ENCODE results near the gene TAF11.
"Not testable (repeated sequence)": the region's sequence is repeated elsewhere in the genome, so short reads cannot be mapped to it uniquely, and the experiment has no call there.

The TAF11 gene

GRCh38 chr6:34900321-34901031 is 12.6 kb upstream of the TAF11 start:
- Histone ChIP-seq H3K36me3 (replicated peaks) (no peaks in the 10 kb centered on the region), H3K4me3 (ENCODE audit: low read depth, low read length) (no peak overlapping the region), H3K27me3 (replicated peaks) (no peaks in the 10 kb centered on the region), H3K27ac (no peak overlapping the region)
- DNase-seq: no peak
- no peak for TF ChIP-seq CTCF (IDR thresholded peaks at IDR 0.05; ENCODE audit: low read depth, low read length, missing control alignments)
- in situ Hi-C loops (cut with HindIII; ENCODE audit: low pct_ligation_motif_present, low sequenced_read_pairs): no loop called here

- DNase-seq; H3K27ac ChIP-seq; in situ Hi-C loops (cut with HindIII; ENCODE audit: low pct_ligation_motif_present, low sequenced_read_pairs); H3K4me3 ChIP-seq (ENCODE audit: low read depth, low read length); H3K27me3 ChIP-seq (replicated peaks); H3K36me3 ChIP-seq (replicated peaks): not testable (repeated sequence)
Observed at GRCh38 chr6:34899748-34900147, 11.9 kb upstream of the TAF11 start.

GRCh38 chr6:34897716-34898115 is 9.9 kb upstream of the TAF11 start:
- H3K27me3 ChIP-seq (replicated peaks): no peaks in the 10 kb centered on the region
- no peak overlapping the region for H3K4me3 ChIP-seq (ENCODE audit: low read depth, low read length)
- no peak for DNase-seq
- in situ Hi-C loops (cut with HindIII; ENCODE audit: low pct_ligation_motif_present, low sequenced_read_pairs): no loop called here
- no peaks in the 10 kb centered on the region for H3K36me3 ChIP-seq (replicated peaks)
- no peak overlapping the region for H3K27ac ChIP-seq
- TF ChIP-seq CTCF (IDR thresholded peaks at IDR 0.05; ENCODE audit: low read depth, low read length, missing control alignments): no peak

GRCh38 chr6:34897130-34897529 is 9.3 kb upstream of the TAF11 start:
- TF ChIP-seq CTCF (IDR thresholded peaks at IDR 0.05; ENCODE audit: low read depth, low read length, missing control alignments): no peak
- H3K27ac ChIP-seq: no peak overlapping the region
- DNase-seq: no peak

GRCh38 chr6:34894693-34895092 is 6.9 kb upstream of the TAF11 start:
- no peak overlapping the region for H3K4me3 ChIP-seq (ENCODE audit: low read depth, low read length)
- no peaks in the 10 kb centered on the region for H3K27me3 ChIP-seq (replicated peaks)
- TF ChIP-seq CTCF (IDR thresholded peaks at IDR 0.05; ENCODE audit: low read depth, low read length, missing control alignments): no peak
- H3K27ac ChIP-seq: no peak overlapping the region
- H3K36me3 ChIP-seq (replicated peaks): no peaks in the 10 kb centered on the region
- in situ Hi-C loops (cut with HindIII; ENCODE audit: low pct_ligation_motif_present, low sequenced_read_pairs): no loop called here
- DNase-seq: no peak

More at GRCh38 chr6:34897130-34897529, 9.3 kb upstream of the TAF11 start:
- H3K36me3 ChIP-seq (replicated peaks): no peaks in the 10 kb centered on the region
- no peaks in the 10 kb centered on the region for H3K27me3 ChIP-seq (replicated peaks)
- no peak overlapping the region for H3K4me3 ChIP-seq (ENCODE audit: low read depth, low read length)
- in situ Hi-C loops (cut with HindIII; ENCODE audit: low pct_ligation_motif_present, low sequenced_read_pairs): no loop called here

- in situ Hi-C loops (cut with HindIII; ENCODE audit: low pct_ligation_motif_present, low sequenced_read_pairs): no loop called here
- H3K4me3 ChIP-seq (ENCODE audit: low read depth, low read length): no peak overlapping the region
- TF ChIP-seq CTCF (IDR thresholded peaks at IDR 0.05; ENCODE audit: low read depth, low read length, missing control alignments): no peak
Observed at GRCh38 chr6:34891296-34891695, 3.5 kb upstream of the TAF11 start.

More at GRCh38 chr6:34891296-34891695, 3.5 kb upstream of the TAF11 start:
- Histone ChIP-seq H3K27ac (no peak overlapping the region), H3K36me3 (replicated peaks) (no peaks in the 10 kb centered on the region), H3K27me3 (replicated peaks) (no peaks in the 10 kb centered on the region)
- DNase-seq: no peak

Data from brain microvascular endothelial cell (primary cell).